ENCODE measurements around the gene ADCY4.

The ADCY4 gene

DNA sequence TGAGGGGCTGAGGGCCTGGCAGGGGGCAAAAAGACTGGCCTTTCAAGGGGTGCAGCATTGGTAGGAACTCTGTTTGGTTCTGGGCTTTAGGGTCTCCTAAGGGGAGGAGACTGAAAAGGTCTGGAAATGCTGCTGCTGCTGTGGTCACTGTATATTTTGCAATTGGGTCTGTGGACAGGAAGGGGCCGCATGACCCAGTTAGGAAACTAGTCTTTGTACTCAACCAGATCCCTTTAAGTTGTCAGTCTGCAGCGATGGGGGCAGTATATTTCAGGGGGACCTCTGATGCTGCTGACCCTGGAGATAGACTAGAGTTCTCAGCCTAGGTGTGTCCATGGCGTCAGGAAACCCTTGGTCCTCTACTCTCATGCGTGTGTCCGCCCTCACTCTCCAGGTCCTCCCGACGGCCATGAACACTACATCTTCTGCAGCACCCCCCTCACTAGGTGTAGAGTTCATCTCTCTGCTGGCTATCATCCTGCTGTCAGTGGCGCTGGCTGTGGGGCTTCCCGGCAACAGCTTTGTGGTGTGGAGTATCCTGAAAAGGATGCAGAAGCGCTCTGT, 19.5 kb downstream of the ADCY4 start:
- ChIA-PET CTCF (interaction anchor here (10.6 to 37.5 kb wide), 4 partner anchors 11 to 118 kb away, joined by 114 to 1633 read pairs (median 534); partner anchors contain the start of genes ADCY4, CBLN3, CIDEB and DHRS1), POLR2A (no interaction called here)
- H3K4me3 ChIP-seq (ENCODE audit: low read depth, low read length) = no peak overlapping the region
- no peak for DNase-seq (ENCODE audit: low read depth, low spot score)
- TF ChIP-seq, protein P1, sequence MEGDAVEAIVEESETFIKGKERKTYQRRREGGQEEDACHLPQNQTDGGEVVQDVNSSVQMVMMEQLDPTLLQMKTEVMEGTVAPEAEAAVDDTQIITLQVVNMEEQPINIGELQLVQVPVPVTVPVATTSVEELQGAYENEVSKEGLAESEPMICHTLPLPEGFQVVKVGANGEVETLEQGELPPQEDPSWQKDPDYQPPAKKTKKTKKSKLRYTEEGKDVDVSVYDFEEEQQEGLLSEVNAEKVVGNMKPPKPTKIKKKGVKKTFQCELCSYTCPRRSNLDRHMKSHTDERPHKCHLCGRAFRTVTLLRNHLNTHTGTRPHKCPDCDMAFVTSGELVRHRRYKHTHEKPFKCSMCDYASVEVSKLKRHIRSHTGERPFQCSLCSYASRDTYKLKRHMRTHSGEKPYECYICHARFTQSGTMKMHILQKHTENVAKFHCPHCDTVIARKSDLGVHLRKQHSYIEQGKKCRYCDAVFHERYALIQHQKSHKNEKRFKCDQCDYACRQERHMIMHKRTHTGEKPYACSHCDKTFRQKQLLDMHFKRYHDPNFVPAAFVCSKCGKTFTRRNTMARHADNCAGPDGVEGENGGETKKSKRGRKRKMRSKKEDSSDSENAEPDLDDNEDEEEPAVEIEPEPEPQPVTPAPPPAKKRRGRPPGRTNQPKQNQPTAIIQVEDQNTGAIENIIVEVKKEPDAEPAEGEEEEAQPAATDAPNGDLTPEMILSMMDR (IDR thresholded peaks at IDR 0.05; ENCODE audit: insufficient read depth, low read length, missing control alignments) = no peak

DNA sequence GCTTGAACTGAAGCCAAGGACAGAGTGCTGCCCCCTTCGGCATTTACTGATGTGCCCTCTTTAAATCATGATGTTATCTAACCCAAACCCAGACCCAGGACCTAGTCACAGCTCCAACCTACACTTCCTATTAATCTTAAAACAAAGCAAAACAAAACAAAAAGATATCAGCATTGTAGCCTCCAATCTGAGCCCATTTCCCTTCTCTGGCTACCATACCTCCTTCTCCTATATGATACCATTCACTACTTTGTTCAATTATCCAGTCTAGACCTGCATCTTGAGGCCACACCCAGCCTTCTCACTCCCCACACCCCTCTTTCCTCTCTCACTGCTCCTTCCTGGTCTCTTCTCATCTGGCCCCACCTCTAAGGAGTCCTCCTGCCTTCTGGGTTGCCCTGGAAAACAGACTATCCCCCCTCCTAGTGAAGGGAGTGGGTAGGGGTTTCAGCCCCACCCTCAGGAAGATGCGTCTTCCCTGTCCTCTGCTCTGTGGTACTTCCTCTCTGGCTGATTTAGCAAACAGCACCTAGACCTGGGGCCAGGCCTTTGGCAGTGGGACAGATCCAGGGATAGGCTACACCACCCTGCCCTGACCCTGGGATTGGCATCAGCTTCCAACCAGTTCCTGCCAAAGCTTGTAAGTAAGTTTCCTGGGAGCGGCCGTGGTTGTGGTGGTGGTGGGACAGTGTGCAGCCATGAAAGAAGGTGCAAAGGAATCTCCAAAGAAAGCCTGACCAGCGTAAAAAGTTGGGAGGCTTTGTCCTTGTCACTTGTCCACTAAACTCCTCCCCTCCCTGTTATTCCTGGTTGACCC, 20.3 kb downstream of the ADCY4 start:
- ChIA-PET POLR2A (interaction anchor here (1.0 kb wide), 1 partner anchor 72 kb away, joined by 3 read pairs; the partner anchor contains the start of gene TINF2), CTCF (interaction anchor here (18.8 to 37.5 kb wide), 3 partner anchors 8 to 118 kb away, joined by 380 to 688 read pairs (median 688); partner anchors contain the start of genes ADCY4, CBLN3, CIDEB and DHRS1)
- H3K4me3 ChIP-seq (ENCODE audit: low read depth, low read length) = no peak overlapping the region
- DNase-seq (ENCODE audit: low read depth, low spot score) = no peak
- TF ChIP-seq, protein P1 (IDR thresholded peaks at IDR 0.05; ENCODE audit: insufficient read depth, low read length, missing control alignments) = no peak

DNA sequence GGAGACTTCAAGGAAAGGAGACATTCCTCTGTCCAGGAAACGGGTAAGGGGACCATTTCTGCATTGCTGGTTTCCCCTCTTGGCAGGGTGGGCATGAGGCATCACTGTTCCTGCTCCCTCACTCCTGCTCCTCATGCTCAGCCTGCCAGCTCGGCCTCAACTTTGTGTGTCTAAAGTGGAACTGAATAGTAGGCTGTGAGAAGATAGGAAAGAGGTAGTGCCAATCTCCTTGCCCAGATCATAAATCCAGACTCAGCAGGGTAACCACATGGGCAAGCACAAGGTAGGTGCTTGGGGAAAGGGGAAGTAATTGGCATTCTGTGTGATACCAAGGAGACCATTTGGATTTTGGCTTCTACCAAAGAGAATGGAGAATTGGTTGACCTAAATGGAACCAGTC, 21.0 kb downstream of the ADCY4 start:
- TF ChIP-seq, protein P1 (IDR thresholded peaks at IDR 0.05; ENCODE audit: insufficient read depth, low read length, missing control alignments) = no peak
- H3K4me3 ChIP-seq (ENCODE audit: low read depth, low read length) = no peak overlapping the region
- no peak for DNase-seq (ENCODE audit: low read depth, low spot score)
- ChIA-PET POLR2A (interaction anchor here (1.0 kb wide), 1 partner anchor 72 kb away, joined by 3 read pairs; the partner anchor contains the start of gene TINF2), CTCF (interaction anchor here (18.8 to 37.5 kb wide), 3 partner anchors 9 to 119 kb away, joined by 380 to 688 read pairs (median 688); partner anchors contain the start of genes ADCY4, CBLN3, CIDEB and DHRS1)

DNA sequence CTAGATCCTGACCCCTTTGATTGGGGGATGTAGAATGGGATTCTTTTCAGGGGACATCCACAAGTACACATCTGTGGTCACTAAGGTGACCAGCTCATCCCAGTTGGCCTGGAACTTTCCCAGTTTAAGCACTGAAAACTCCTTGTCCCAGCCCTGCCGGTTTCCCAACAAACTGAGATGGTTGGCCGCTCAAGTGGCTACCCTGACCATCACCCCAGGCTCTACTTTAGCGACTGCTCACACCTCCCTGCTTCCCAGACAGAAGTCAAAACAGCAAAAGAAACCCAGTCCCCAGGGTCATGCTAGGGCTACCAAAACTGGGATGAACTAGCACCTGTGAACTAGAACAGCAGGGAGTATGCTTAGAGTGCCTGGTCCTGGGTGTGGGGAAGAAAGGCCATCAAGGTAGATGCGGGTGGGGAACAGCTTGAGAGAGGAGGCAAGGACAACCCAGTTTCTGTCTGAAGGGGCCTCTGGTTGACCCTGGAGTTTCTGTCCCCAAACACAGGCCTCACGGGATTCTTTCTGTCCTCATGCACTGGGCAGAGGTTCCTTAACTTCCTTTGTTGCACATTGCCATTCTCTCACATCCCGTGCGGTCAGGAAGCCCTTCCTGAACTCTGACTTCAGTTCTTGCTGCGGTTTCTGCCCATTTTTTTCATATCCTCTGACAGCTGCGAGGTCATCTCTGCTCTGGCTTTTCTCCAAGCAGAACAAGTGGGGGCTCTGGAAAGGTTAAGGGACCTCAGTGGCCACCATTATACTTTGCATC, 21.9 kb downstream of the ADCY4 start:
- ChIA-PET POLR2A (interaction anchor here (1.0 kb wide), 1 partner anchor 71 kb away, joined by 3 read pairs; the partner anchor contains the start of gene TINF2), CTCF (interaction anchor here (8.7 to 37.5 kb wide), 4 partner anchors 8 to 120 kb away, joined by 118 to 688 read pairs (median 534); partner anchors contain the start of genes ADCY4, CBLN3, CIDEB and DHRS1)
- DNase-seq (ENCODE audit: low read depth, low spot score) = no peak
- H3K4me3 ChIP-seq (ENCODE audit: low read depth, low read length) = no peak overlapping the region
- TF ChIP-seq, protein P1 (IDR thresholded peaks at IDR 0.05; ENCODE audit: insufficient read depth, low read length, missing control alignments) = no peak

DNA sequence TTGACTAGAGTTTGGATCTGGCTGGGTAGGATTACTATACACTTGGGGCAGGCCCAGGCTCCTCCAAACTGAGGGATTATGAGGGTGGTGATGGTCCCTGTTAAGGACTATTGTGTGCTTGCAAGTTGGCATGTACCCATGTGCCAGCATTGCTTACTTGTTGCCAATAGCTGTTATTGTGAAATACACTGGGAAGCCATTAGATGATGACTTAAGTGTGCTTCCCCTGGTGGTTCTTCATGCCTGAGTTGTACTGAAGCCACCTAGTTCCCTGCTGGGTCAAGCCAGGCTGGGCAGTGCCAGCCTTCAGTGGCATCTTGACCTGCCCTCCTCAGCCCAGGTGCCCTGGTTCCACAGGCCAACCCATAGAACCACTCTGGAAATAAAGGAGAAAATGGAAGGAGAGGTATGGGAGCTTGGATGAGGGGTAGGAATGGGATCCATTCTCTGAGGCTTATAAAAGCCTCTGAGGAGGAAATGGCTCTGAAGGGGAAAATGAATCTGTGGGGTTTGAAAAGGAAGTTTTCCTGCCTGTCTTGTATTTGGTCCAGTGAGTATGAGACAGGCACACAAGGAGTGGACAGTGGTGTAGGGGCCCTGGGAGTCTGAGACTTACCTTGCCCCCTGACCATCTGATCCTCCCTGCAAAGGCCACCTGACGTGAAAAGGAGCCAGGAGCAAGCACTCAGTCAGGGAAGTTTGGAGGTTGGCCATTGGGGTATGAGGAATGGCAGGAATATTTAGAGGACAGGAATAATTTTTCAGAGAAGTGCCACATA, 22.8 kb downstream of the ADCY4 start:
- ChIA-PET POLR2A (interaction anchor here (1.1 kb wide), 1 partner anchor 118 kb away, joined by 4 read pairs; no protein-coding TSS in a partner anchor), CTCF (interaction anchor here (8.7 to 37.5 kb wide), 4 partner anchors 8 to 121 kb away, joined by 118 to 688 read pairs (median 534); partner anchors contain the start of genes ADCY4, CBLN3, CIDEB and DHRS1)
- H3K4me3 ChIP-seq (ENCODE audit: low read depth, low read length) = no peak overlapping the region
- TF ChIP-seq, protein P1 (IDR thresholded peaks at IDR 0.05; ENCODE audit: insufficient read depth, low read length, missing control alignments) = no peak
- no peak for DNase-seq (ENCODE audit: low read depth, low spot score)

Measured in AG04449 (cell line).